Measurements from ENCODE around the gene OTUB2.

OTUB2 gene

DNA sequence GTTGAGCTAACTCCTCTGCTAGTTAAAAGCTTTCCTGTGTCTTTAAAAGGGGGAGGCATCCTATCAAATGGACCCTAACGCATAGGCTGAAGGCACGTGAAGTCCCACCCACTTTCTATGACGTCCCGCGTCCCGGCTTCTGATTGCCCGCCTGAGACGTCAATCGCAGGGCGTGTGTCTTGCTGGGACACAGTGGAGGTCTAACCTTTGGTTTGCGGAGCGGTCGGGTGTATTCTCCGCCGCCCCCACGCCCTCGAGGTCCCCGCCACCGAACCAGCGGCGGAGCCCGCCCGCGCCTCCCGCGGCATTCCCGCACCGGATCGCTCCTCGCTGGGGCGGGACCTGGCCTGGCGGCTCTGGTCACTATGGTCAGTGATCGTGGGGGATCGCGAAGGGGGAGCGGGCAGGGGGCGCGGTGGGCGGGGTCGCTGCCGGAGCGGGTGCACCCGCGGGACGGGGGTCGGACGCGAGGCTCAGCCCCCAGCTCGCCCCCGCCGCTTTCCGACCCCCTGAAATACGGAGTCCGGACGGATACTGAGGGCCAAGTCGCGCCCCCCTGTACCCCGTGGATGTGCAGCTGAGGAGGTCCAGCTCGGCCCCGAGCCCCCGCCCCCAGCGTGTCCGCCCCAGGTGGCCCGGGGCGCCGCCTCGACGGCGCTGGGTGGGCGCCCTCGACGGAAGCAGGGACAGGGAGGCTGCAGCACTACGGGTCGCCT is at the start of gene OTUB2:
Gene OTUB2 (plus strand): TSS at position 168 of the 716 bp plus-strand sequence. CDS start 198 bp downstream, at position 366.
- Histone ChIP-seq H3K36me3 (ENCODE audit: low read depth) (no peaks in the 10 kb centered on the region), H3K9me3 (ENCODE audit: severe bottlenecking) (no peaks in the 10 kb centered on the region), H3K27ac (ENCODE audit: poor library complexity, severe bottlenecking) (no peak within 1 kb of the TSS), H3K27me3 (ENCODE audit: insufficient read depth, poor library complexity, severe bottlenecking) (no peaks in the 10 kb centered on the region), H3K4me3 (ENCODE audit: severe bottlenecking) (peak within 1 kb of the TSS; percentile 33), H3K4me1 (ENCODE audit: insufficient read depth, poor library complexity, severe bottlenecking) (peaks cover 20% of the 10 kb centered on the region)
- TF ChIP-seq, protein P1, sequence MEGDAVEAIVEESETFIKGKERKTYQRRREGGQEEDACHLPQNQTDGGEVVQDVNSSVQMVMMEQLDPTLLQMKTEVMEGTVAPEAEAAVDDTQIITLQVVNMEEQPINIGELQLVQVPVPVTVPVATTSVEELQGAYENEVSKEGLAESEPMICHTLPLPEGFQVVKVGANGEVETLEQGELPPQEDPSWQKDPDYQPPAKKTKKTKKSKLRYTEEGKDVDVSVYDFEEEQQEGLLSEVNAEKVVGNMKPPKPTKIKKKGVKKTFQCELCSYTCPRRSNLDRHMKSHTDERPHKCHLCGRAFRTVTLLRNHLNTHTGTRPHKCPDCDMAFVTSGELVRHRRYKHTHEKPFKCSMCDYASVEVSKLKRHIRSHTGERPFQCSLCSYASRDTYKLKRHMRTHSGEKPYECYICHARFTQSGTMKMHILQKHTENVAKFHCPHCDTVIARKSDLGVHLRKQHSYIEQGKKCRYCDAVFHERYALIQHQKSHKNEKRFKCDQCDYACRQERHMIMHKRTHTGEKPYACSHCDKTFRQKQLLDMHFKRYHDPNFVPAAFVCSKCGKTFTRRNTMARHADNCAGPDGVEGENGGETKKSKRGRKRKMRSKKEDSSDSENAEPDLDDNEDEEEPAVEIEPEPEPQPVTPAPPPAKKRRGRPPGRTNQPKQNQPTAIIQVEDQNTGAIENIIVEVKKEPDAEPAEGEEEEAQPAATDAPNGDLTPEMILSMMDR (IDR thresholded peaks at IDR 0.05; ENCODE audit: poor library complexity, severe bottlenecking): no peak
- ATAC-seq (ENCODE audit: low read depth): peak; percentile 96
- peak; percentile 98 for DNase-seq (ENCODE audit: low spot score)

- DNase-seq (ENCODE audit: low spot score) (no peak), ATAC-seq (ENCODE audit: low read depth) (no peak)
- Histone ChIP-seq H3K4me1 (ENCODE audit: insufficient read depth, poor library complexity, severe bottlenecking) (no peaks in the 10 kb centered on the region), H3K9me3 (ENCODE audit: severe bottlenecking) (no peaks in the 10 kb centered on the region), H3K4me3 (ENCODE audit: severe bottlenecking) (no peak within 1 kb of the TSS), H3K36me3 (ENCODE audit: low read depth) (no peaks in the 10 kb centered on the region), H3K27ac (ENCODE audit: poor library complexity, severe bottlenecking) (no peak within 1 kb of the TSS), H3K27me3 (ENCODE audit: insufficient read depth, poor library complexity, severe bottlenecking) (no peaks in the 10 kb centered on the region)
- TF ChIP-seq, protein P1 (IDR thresholded peaks at IDR 0.05; ENCODE audit: poor library complexity, severe bottlenecking): no peak
These were observed 49.6 kb upstream of the OTUB2 start, which contains the start of gene ASB2 for GRCh38 chr14:93976477-93977057. ASB2 (minus strand) TSS chr14:93976570; CDS start chr14:93964539, 12,031 bp downstream.

- H3K4me1 ChIP-seq (ENCODE audit: insufficient read depth, poor library complexity, severe bottlenecking): no peaks in the 10 kb centered on the region
- TF ChIP-seq, protein P1 (IDR thresholded peaks at IDR 0.05; ENCODE audit: poor library complexity, severe bottlenecking): no peak
- no peak for DNase-seq (ENCODE audit: low spot score)
- H3K4me3 ChIP-seq (ENCODE audit: severe bottlenecking): no peak overlapping the region
- no peaks in the 10 kb centered on the region for H3K27me3 ChIP-seq (ENCODE audit: insufficient read depth, poor library complexity, severe bottlenecking)
- no peaks in the 10 kb centered on the region for H3K36me3 ChIP-seq (ENCODE audit: low read depth)
- no peak overlapping the region for H3K27ac ChIP-seq (ENCODE audit: poor library complexity, severe bottlenecking)
- H3K9me3 ChIP-seq (ENCODE audit: severe bottlenecking): no peaks in the 10 kb centered on the region
- no peak for ATAC-seq (ENCODE audit: low read depth)
These were observed 49.0 kb upstream of the OTUB2 start for GRCh38 chr14:93977171-93977570.

DNA sequence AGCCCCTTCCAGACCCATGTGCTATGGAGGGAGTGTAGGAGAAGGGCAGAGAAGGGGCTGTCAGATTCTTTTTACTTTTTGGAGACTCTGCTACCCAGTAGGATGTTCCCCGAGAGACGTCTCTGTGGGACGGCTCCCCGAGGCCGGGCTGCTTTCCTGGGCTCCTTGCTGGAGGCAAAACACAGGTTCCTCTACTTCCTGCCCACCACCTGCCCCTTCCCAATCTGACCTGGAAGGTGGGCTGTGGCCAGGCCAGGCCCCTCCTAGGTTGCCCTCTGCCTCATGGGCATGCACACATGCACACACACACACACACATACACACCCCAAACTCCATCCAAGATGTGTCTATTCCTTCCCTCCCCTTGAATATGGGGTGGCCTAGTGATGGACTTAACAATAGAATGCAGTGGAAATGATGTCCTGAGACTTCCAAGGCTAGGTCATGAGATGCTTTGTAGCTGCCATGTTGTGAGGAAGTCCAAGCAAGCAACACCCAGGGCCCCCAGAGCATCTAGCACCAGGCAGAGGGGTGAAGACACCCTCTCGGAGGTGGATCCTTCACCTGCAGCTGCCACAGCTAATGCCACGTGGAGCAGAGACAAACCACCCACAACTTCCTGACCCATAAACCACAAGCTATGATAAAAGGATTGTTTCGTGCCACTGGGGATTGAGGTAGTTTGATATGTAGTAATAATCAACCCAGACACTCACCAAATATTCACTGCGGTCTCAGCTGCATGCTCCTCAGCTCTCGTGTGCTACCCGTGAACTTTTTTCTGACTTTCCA is 48.2 kb upstream of the OTUB2 start:
- TF ChIP-seq, protein P1 (IDR thresholded peaks at IDR 0.05; ENCODE audit: poor library complexity, severe bottlenecking): no peak
- H3K9me3 ChIP-seq (ENCODE audit: severe bottlenecking): no peaks in the 10 kb centered on the region
- DNase-seq (ENCODE audit: low spot score) (no peak), ATAC-seq (ENCODE audit: low read depth) (no peak)
- H3K4me3 ChIP-seq (ENCODE audit: severe bottlenecking): no peak overlapping the region
- H3K4me1 ChIP-seq (ENCODE audit: insufficient read depth, poor library complexity, severe bottlenecking): no peaks in the 10 kb centered on the region
- H3K27me3 ChIP-seq (ENCODE audit: insufficient read depth, poor library complexity, severe bottlenecking): no peaks in the 10 kb centered on the region
- no peaks in the 10 kb centered on the region for H3K36me3 ChIP-seq (ENCODE audit: low read depth)
- no peak overlapping the region for H3K27ac ChIP-seq (ENCODE audit: poor library complexity, severe bottlenecking)

Measured in RWPE2 (cell line).